Thoracic aorta (tissue), 2 donors: ENCODE data around the gene RGL1. TPM values are rescaled to one million over a fixed set of nuclear protein-coding genes. Genes with fewer than 3 reads are reported as not detected.

Experiments used
- ATAC-seq: fragments of 150-250 bp; one replicate; pipeline ENCODE4 v1.8.0; 2017; ENCODE audit warnings: low read depth; ENCODE audit not compliant: insufficient number of reproducible peaks, low FRiP score
- DNase-seq: peaks from one replicate; pipeline ENCODE4 v3.0.0-alpha.2; 2020; ENCODE audit warnings: low spot score
- H3K27ac ChIP-seq, 2 donors: fragments of 200-600 bp; sonication (generic); 1 replicate in 1 of 2; 2 replicates in 1 of 2; pipeline ENCODE4 v1.5.1; 2016; ENCODE audit warnings: mild to moderate bottlenecking in 2 of 2, moderate library complexity in 2 of 2
- H3K27me3 ChIP-seq: fragments of 200-600 bp; sonication (generic); replicated peaks from 2 replicates; pipeline ENCODE4 v1.6.0; 2016; ENCODE audit warnings: mild to moderate bottlenecking; ENCODE audit not compliant: insufficient read depth
- H3K36me3 ChIP-seq: fragments of 200-600 bp; sonication (generic); one replicate; pipeline ENCODE4 v1.5.1; 2016
- H3K4me1 ChIP-seq, 2 donors: fragments of 200-600 bp; sonication (generic); 1 replicate in 1 of 2; 2 replicates in 1 of 2; pipeline versions ENCODE4 v1.5.1 to v1.6.0; 2016; ENCODE audit warnings: low read depth in 2 of 2, mild to moderate bottlenecking in 1 of 2; ENCODE audit not compliant: control insufficient read depth in 1 of 2
- H3K4me3 ChIP-seq: fragments of 200-600 bp; sonication (generic); 2 replicates; pipeline ENCODE4 v1.5.1; 2016; ENCODE audit warnings: mild to moderate bottlenecking
- H3K9me3 ChIP-seq: fragments of 200-600 bp; sonication (generic); 2 replicates; pipeline ENCODE4 v1.5.1; 2016
- total RNA-seq, 2 donors: library from RNA; depleted of rRNA; stranded (reverse); fragments of >200 nt; gene quantifications; one replicate each; pipeline versions ENCODE4 v1.1.0 to v1.2.3, GENCODE V29; 2016
- TF ChIP-seq, protein P1 (sequence below): fragments of 200-600 bp; sonication (generic); IDR thresholded peaks from one replicate; pipeline ENCODE4 v1.5.1; 2019; ENCODE audit warnings: antibody characterized with exemption

RGL1 gene
- total RNA-seq, 2 donors from 2014 or later, result 27.6 to 35.7 TPM

DNA sequence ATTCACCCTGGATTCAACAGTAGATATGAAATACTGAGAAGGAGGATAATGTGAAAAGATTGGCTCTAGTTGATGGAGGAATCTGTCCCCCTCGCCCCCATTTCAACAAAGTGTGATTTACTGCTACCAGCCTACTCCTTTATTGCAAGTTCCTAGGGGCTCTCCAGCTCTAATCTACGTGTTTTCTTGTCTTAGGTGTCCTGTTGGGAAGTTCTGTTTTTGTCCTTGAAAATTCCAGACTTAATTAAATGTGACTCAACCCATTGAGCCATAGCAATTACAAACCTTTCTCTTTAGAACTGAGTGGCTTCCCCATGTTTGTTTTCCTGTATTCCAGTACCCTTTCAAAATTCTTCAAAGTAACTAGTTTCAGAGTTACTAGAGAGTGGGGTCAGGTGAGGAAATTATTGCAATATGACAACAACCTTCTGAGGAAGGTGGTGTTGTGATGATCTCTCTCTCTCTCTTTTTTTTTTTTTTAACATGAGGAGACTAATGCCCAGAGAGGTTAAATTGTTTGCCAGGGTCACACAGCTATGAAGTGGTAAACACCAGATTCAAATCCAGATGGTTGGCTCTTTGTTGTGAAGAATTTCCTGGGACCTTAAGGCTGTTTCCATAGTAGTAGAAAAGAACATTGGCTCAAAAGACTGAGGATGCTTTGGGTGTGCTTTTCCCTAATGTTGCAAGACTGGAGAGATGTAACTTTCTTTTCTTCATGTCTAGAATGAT is 3.5 kb downstream of the RGL1 start:
- no peaks in the 10 kb centered on the region for H3K27me3 ChIP-seq
- TF ChIP-seq, protein P1, sequence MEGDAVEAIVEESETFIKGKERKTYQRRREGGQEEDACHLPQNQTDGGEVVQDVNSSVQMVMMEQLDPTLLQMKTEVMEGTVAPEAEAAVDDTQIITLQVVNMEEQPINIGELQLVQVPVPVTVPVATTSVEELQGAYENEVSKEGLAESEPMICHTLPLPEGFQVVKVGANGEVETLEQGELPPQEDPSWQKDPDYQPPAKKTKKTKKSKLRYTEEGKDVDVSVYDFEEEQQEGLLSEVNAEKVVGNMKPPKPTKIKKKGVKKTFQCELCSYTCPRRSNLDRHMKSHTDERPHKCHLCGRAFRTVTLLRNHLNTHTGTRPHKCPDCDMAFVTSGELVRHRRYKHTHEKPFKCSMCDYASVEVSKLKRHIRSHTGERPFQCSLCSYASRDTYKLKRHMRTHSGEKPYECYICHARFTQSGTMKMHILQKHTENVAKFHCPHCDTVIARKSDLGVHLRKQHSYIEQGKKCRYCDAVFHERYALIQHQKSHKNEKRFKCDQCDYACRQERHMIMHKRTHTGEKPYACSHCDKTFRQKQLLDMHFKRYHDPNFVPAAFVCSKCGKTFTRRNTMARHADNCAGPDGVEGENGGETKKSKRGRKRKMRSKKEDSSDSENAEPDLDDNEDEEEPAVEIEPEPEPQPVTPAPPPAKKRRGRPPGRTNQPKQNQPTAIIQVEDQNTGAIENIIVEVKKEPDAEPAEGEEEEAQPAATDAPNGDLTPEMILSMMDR, result no peak
- H3K27ac ChIP-seq, result no peak overlapping the region
- peaks cover 25 to 55% of the 10 kb centered on the region in 2 donors for H3K4me1 ChIP-seq
- no peaks in the 10 kb centered on the region for H3K9me3 ChIP-seq
- peak overlapping the region; percentile 10 for H3K4me3 ChIP-seq
- no peaks in the 10 kb centered on the region for H3K36me3 ChIP-seq
- ATAC-seq (no peak), DNase-seq (no peak)

DNA sequence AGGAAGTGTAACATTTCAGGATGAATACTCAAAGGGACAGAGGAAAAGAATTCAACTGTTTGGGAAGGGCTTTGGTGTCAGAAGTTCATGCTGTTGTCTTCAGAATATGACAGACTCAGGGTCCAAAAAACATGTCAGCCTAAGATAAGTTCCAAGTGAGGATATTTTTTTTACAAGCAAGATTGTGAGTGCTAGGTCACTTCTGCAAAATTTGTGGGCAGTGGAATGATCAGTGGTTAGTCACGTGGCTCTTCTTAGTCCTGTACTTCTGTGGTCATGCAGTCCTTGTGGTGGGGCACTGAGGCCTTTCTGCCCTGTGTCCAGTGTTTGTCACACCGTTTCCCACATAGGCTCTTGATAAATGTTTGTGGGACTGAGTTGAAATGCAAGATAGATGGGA is 5.2 kb downstream of the RGL1 start:
- Histone ChIP-seq H3K4me1 (peaks cover 34 to 66% of the 10 kb centered on the region in 2 donors), H3K27me3 (no peaks in the 10 kb centered on the region), H3K36me3 (no peaks in the 10 kb centered on the region), H3K27ac (no peak overlapping the region), H3K4me3 (no peak overlapping the region), H3K9me3 (no peaks in the 10 kb centered on the region)
- DNase-seq (no peak), ATAC-seq (no peak)
- TF ChIP-seq, protein P1, result no peak

DNA sequence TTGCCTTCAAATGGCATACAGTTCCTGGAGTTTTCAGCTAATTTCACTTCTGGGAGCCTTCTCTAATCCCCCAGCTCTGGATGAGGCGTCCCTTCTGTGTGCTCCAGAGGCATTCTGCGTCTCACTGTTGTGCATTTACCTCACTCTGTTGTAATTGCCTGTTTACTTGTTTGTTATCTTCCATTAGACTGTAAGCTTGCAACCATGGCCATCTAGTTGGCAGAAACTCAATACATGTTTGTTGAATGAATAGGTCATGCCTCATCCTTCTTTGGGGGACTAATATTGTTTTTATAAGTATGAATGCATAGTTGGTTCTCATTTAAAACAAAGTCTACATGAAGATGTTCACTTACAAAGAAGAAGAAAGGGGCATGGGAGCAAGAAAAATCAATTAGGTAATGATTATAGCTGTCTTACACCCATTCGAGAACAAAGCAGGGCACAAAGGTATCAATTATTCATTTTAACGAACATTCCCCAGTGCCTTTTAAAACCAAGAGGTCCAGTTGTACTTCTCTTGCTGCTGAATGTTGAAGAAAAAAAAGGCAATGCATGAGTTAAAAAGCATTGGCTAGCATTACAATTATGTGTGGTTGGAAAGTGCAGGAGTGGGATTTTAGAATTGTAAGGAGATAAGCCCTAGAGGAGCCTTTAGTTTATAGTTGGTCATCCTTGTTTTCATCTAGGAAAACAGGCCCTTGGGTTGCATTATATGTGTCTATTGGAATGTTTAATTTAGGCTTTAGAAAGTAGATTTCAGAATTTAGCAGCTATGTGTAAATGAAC is 6.0 kb downstream of the RGL1 start:
- DNase-seq, result no peak
- Histone ChIP-seq H3K27me3 (no peaks in the 10 kb centered on the region), H3K36me3 (no peaks in the 10 kb centered on the region), H3K27ac (no peak overlapping the region), H3K4me1 (peaks cover 37 to 72% of the 10 kb centered on the region in 2 donors), H3K4me3 (no peak overlapping the region), H3K9me3 (no peaks in the 10 kb centered on the region)
- no peak for ATAC-seq
- TF ChIP-seq, protein P1, result no peak

DNA sequence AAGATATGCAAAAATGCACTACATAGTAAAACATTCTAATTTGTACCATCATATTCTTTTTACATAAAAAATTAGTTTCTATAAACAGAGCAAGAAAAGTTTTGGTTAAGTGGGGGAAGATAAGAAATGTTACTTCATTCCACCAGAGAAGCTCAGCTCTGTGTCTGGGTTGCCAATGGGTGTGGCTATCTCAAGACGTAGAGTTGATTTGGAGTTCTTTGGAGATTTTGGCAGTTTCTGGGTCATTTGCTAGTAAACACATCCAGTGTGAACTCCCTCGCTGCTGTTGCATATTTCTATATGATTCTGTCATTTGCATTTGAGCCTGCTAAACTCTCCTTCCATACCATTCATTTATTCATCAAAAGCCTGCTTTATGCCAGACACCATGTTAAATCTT is 7.2 kb downstream of the RGL1 start:
- peaks cover 31 to 67% of the 10 kb centered on the region in 2 donors for H3K4me1 ChIP-seq
- no peak overlapping the region for H3K4me3 ChIP-seq
- no peak for ATAC-seq
- H3K27ac ChIP-seq, result no peak overlapping the region
- TF ChIP-seq, protein P1, result no peak
- H3K27me3 ChIP-seq, result no peaks in the 10 kb centered on the region
- no peaks in the 10 kb centered on the region for H3K9me3 ChIP-seq
- DNase-seq, result no peak
- H3K36me3 ChIP-seq, result no peaks in the 10 kb centered on the region
